ENCODE results near the gene SLC5A6. TPM values are rescaled to one million over a fixed set of nuclear protein-coding genes. Genes with fewer than 3 reads are reported as not detected.
"Not testable (repeated sequence)": the region's sequence is repeated elsewhere in the genome, so short reads cannot be mapped to it uniquely, and the experiment has no call there.

Gene SLC5A6
- total RNA-seq, 2 experiments from 2014 or later: 41.5 to 47.4 TPM

- Mint-ChIP-seq H3K36me3 (ENCODE audit: low read depth) (peaks cover 36% of the 10 kb centered on the region), H3K27me3 (ENCODE audit: low read depth) (no peaks in the 10 kb centered on the region), H3K4me3 (no peak overlapping the region), H3K27ac (no peak overlapping the region), H3K9me3 (ENCODE audit: insufficient read depth) (no peaks in the 10 kb centered on the region), H3K4me1 (ENCODE audit: low read depth) (peaks cover 16% of the 10 kb centered on the region)
- no peak for DNase-seq
- CTCF ChIA-PET: no interaction called here
- POLR2A ChIA-PET: no interaction called here
- ATAC-seq: no peak
Observed at GRCh38 chr2:27201675-27202074, 10.4 kb downstream of the SLC5A6 start.

GRCh38 chr2:27199241-27199640, 12.8 kb downstream of the SLC5A6 start:
- DNase-seq (no peak), ATAC-seq (no peak)
- Mint-ChIP-seq H3K27me3 (ENCODE audit: low read depth) (no peaks in the 10 kb centered on the region), H3K36me3 (ENCODE audit: low read depth) (peaks cover 18% of the 10 kb centered on the region), H3K27ac (peak overlapping the region; percentile 44), H3K9me3 (ENCODE audit: insufficient read depth) (no peaks in the 10 kb centered on the region), H3K4me1 (ENCODE audit: low read depth) (peaks cover 1% of the 10 kb centered on the region), H3K4me3 (no peak overlapping the region)
- ChIA-PET CTCF (interaction anchor here (0.9 kb wide), 1 partner anchor 30 kb away, joined by 3 read pairs; no protein-coding TSS in a partner anchor), POLR2A (no interaction called here)

GRCh38 chr2:27198627-27199026, 13.4 kb downstream of the SLC5A6 start:
- no peaks in the 10 kb centered on the region for H3K9me3 Mint-ChIP-seq (ENCODE audit: insufficient read depth)
- H3K4me1 Mint-ChIP-seq (ENCODE audit: low read depth): no peaks in the 10 kb centered on the region
- H3K27ac Mint-ChIP-seq: no peak overlapping the region
- DNase-seq: no peak
- CTCF ChIA-PET: no interaction called here
- H3K36me3 Mint-ChIP-seq (ENCODE audit: low read depth): peaks cover 18% of the 10 kb centered on the region
- no peak for ATAC-seq
- H3K4me3 Mint-ChIP-seq: no peak overlapping the region
- no peaks in the 10 kb centered on the region for H3K27me3 Mint-ChIP-seq (ENCODE audit: low read depth)
- POLR2A ChIA-PET: no interaction called here

- H3K9me3 Mint-ChIP-seq (ENCODE audit: insufficient read depth); H3K27me3 Mint-ChIP-seq (ENCODE audit: low read depth); CTCF ChIA-PET; H3K27ac Mint-ChIP-seq; ATAC-seq; POLR2A ChIA-PET; H3K4me1 Mint-ChIP-seq (ENCODE audit: low read depth); H3K4me3 Mint-ChIP-seq; DNase-seq: not testable (repeated sequence)
- H3K36me3 Mint-ChIP-seq (ENCODE audit: low read depth): peaks cover 13% of the 10 kb centered on the region
Observed at GRCh38 chr2:27198068-27198467, 14.0 kb downstream of the SLC5A6 start.

- H3K4me3 Mint-ChIP-seq; H3K9me3 Mint-ChIP-seq (ENCODE audit: insufficient read depth); H3K4me1 Mint-ChIP-seq (ENCODE audit: low read depth); ATAC-seq; CTCF ChIA-PET; POLR2A ChIA-PET; H3K36me3 Mint-ChIP-seq (ENCODE audit: low read depth); DNase-seq; H3K27ac Mint-ChIP-seq; H3K27me3 Mint-ChIP-seq (ENCODE audit: low read depth): not testable (repeated sequence)
Observed at GRCh38 chr2:27195799-27196198, 16.3 kb downstream of the SLC5A6 start.

- ChIA-PET POLR2A (no interaction called here), CTCF (interaction anchor here (0.9 to 1.0 kb wide), 2 partner anchors 25 to 95 kb away, joined by 3 to 4 read pairs; no protein-coding TSS in a partner anchor)
- H3K4me3 Mint-ChIP-seq: no peak overlapping the region
- H3K36me3 Mint-ChIP-seq (ENCODE audit: low read depth): peaks cover 2% of the 10 kb centered on the region
- H3K27ac Mint-ChIP-seq: no peak overlapping the region
- peaks cover 5% of the 10 kb centered on the region for H3K27me3 Mint-ChIP-seq (ENCODE audit: low read depth)
- H3K9me3 Mint-ChIP-seq (ENCODE audit: insufficient read depth): no peaks in the 10 kb centered on the region
- ATAC-seq: no peak
- DNase-seq: no peak
- peaks cover 4% of the 10 kb centered on the region for H3K4me1 Mint-ChIP-seq (ENCODE audit: low read depth)
Observed at GRCh38 chr2:27194538-27195354, 17.3 kb downstream of the SLC5A6 start.

GRCh38 chr2:27191070-27191829, 20.8 kb downstream of the SLC5A6 start:
- DNase-seq (peak; percentile 69), ATAC-seq (peak; percentile 96)
- peaks cover 11% of the 10 kb centered on the region for H3K27me3 Mint-ChIP-seq (ENCODE audit: low read depth)
- ChIA-PET POLR2A (no interaction called here), CTCF (interaction anchor here (0.7 to 2.4 kb wide), 18 partner anchors 16 to 232 kb away, joined by 3 to 18 read pairs (median 6); partner anchors contain the start of genes AGBL5, KHK and PREB)
- H3K4me1 Mint-ChIP-seq (ENCODE audit: low read depth): peaks cover 4% of the 10 kb centered on the region
- no peak overlapping the region for H3K4me3 Mint-ChIP-seq
- H3K9me3 Mint-ChIP-seq (ENCODE audit: insufficient read depth): no peaks in the 10 kb centered on the region
- H3K27ac Mint-ChIP-seq: no peak overlapping the region
- no peaks in the 10 kb centered on the region for H3K36me3 Mint-ChIP-seq (ENCODE audit: low read depth)

GRCh38 chr2:27189989-27190388, 22.1 kb downstream of the SLC5A6 start:
- ATAC-seq: no peak
- peaks cover 4% of the 10 kb centered on the region for H3K4me1 Mint-ChIP-seq (ENCODE audit: low read depth)
- H3K36me3 Mint-ChIP-seq (ENCODE audit: low read depth): no peaks in the 10 kb centered on the region
- no peak for DNase-seq
- ChIA-PET CTCF (interaction anchor here (0.6 kb wide), 1 partner anchor 10 kb away, joined by 3 read pairs; no protein-coding TSS in a partner anchor), POLR2A (no interaction called here)
- H3K27ac Mint-ChIP-seq: no peak overlapping the region
- no peak overlapping the region for H3K4me3 Mint-ChIP-seq
- H3K27me3 Mint-ChIP-seq (ENCODE audit: low read depth): peaks cover 16% of the 10 kb centered on the region
- no peaks in the 10 kb centered on the region for H3K9me3 Mint-ChIP-seq (ENCODE audit: insufficient read depth)

GRCh38 chr2:27186613-27187345, 25.3 kb downstream of the SLC5A6 start:
- no peaks in the 10 kb centered on the region for H3K9me3 Mint-ChIP-seq (ENCODE audit: insufficient read depth)
- no peak overlapping the region for H3K4me3 Mint-ChIP-seq
- H3K27ac Mint-ChIP-seq: no peak overlapping the region
- CTCF ChIA-PET: interaction anchor here (0.7 to 2.4 kb wide), 4 partner anchors 17 to 116 kb away, joined by 4 to 7 read pairs (median 4); partner anchors contain the start of gene PREB
- H3K27me3 Mint-ChIP-seq (ENCODE audit: low read depth): peaks cover 24% of the 10 kb centered on the region
- H3K4me1 Mint-ChIP-seq (ENCODE audit: low read depth): peaks cover 5% of the 10 kb centered on the region
- DNase-seq (no peak), ATAC-seq (no peak)
- no peaks in the 10 kb centered on the region for H3K36me3 Mint-ChIP-seq (ENCODE audit: low read depth)
- POLR2A ChIA-PET: no interaction called here

GRCh38 chr2:27185331-27186026, 26.6 kb downstream of the SLC5A6 start:
- DNase-seq (no peak), ATAC-seq (no peak)
- ChIA-PET POLR2A (no interaction called here), CTCF (interaction anchor here (0.6 to 2.4 kb wide), 3 partner anchors 19 to 1331 kb away, joined by 3 to 7 read pairs (median 3); no protein-coding TSS in a partner anchor)
- peaks cover 34% of the 10 kb centered on the region for H3K27me3 Mint-ChIP-seq (ENCODE audit: low read depth)
- no peaks in the 10 kb centered on the region for H3K36me3 Mint-ChIP-seq (ENCODE audit: low read depth)
- H3K27ac Mint-ChIP-seq: no peak overlapping the region
- peaks cover 2% of the 10 kb centered on the region for H3K4me1 Mint-ChIP-seq (ENCODE audit: low read depth)
- no peak overlapping the region for H3K4me3 Mint-ChIP-seq
- H3K9me3 Mint-ChIP-seq (ENCODE audit: insufficient read depth): no peaks in the 10 kb centered on the region

- Mint-ChIP-seq H3K27me3 (ENCODE audit: low read depth) (peaks cover 40% of the 10 kb centered on the region), H3K27ac (no peak overlapping the region)
Observed at GRCh38 chr2:27184115-27184514, 28.0 kb downstream of the SLC5A6 start.

More at GRCh38 chr2:27184115-27184514, 28.0 kb downstream of the SLC5A6 start:
- Mint-ChIP-seq H3K4me1 (ENCODE audit: low read depth) (peaks cover 2% of the 10 kb centered on the region), H3K4me3 (no peak overlapping the region), H3K9me3 (ENCODE audit: insufficient read depth) (no peaks in the 10 kb centered on the region), H3K36me3 (ENCODE audit: low read depth) (no peaks in the 10 kb centered on the region)
- POLR2A ChIA-PET: no interaction called here
- CTCF ChIA-PET: interaction anchor here (1.5 to 2.4 kb wide), 2 partner anchors 14 to 119 kb away, joined by 4 to 7 read pairs; no protein-coding TSS in a partner anchor
- DNase-seq: no peak
- no peak for ATAC-seq

All from activated CD8-positive, alpha-beta T cell treated with anti-CD3 and anti-CD28 coated beads, Interleukin-2, amount 10 ng/mL, durations not matched to agents 7 days and 5 days (primary cell).